K562 (cell line): Measurements from ENCODE around the gene TOMM6. TPM values are rescaled to one million over a fixed set of nuclear protein-coding genes. Genes with fewer than 3 reads are reported as not detected.
A peak's percentile ranks its signal among the peaks of the same experiment; 100 is the strongest.

Experiments
- ESRRA ChIP-seq: fragments of 450-650 bp; IDR thresholded peaks from 2 replicates; pipeline ENCODE4 v1.6.1; 2014; ENCODE audit warnings: low read depth, mild to moderate bottlenecking, moderate library complexity, borderline replicate concordance
- GTF2E2 ChIP-seq: fragments of 200-800 bp; sonication (Bioruptor generic); IDR thresholded peaks from 2 replicates; pipeline ENCODE4 v1.6.1; 2016; ENCODE audit warnings: missing genetic modification characterization, missing compliant biosample characterization
- MTF1 ChIP-seq: fragments of 250-450 bp; sonication (Bioruptor Pico); IDR thresholded peaks from 2 replicates; pipeline ENCODE4 v1.9.0; 2021; ENCODE audit warnings: moderate library complexity, mild to moderate bottlenecking, inconsistent platforms, borderline replicate concordance
- MYC ChIP-seq, 2 experiments: fragments of 250-450 bp in 1 of 2; sonication (Bioruptor Pico) in 1 of 2; IDR thresholded peaks; 2 replicates each; pipeline versions ENCODE4 v1.5.1 to v1.6.1; 2012 to 2021; ENCODE audit warnings: low read depth in 2 of 2, borderline replicate concordance in 1 of 2, improper control_type of control experiment in 1 of 2, low read length in 1 of 2, mild to moderate bottlenecking in 1 of 2, moderate library complexity in 1 of 2
- NRF1 ChIP-seq, 2 experiments: fragments of 450-650 bp; IDR thresholded peaks in 1 of 2; conservative IDR thresholded peaks in 1 of 2; 2 replicates each; pipeline ENCODE4 v1.6.1; 2014; ENCODE audit warnings: mild to moderate bottlenecking in 2 of 2
- RFX1 ChIP-seq: fragments of 450-650 bp; IDR thresholded peaks from 2 replicates; pipeline ENCODE4 v1.6.1; 2016; ENCODE audit warnings: mild to moderate bottlenecking, moderate library complexity
- SIRT6 ChIP-seq: IDR thresholded peaks from one replicate; pipeline ENCODE4 v1.6.1; 2012; ENCODE audit warnings: low read depth, mild to moderate bottlenecking, control low read depth, inconsistent platforms, low read length, moderate library complexity
- TAF7 ChIP-seq: fragments of 450-650 bp; IDR thresholded peaks from 2 replicates; pipeline ENCODE4 v1.6.1; 2016; ENCODE audit warnings: missing genetic modification characterization, missing compliant biosample characterization
- TEAD4 ChIP-seq, 2 experiments: sonication (generic) in 1 of 2; formaldehyde crosslinking in 1 of 2; IDR thresholded peaks; 2 replicates each; pipeline versions ENCODE4 v1.6.1 to v1.8.0; 2012 to 2022; ENCODE audit warnings: borderline replicate concordance in 1 of 2, inconsistent platforms in 1 of 2, low read length in 1 of 2, mild to moderate bottlenecking in 1 of 2, missing genetic modification reagents in 1 of 2
- ZNF778 ChIP-seq: fragments of 450-650 bp; formaldehyde crosslinking; IDR thresholded peaks from 2 replicates; pipeline ENCODE4 v1.4.0; 2020; ENCODE audit warnings: mild to moderate bottlenecking, moderate library complexity
- polyA plus RNA-seq, 8 experiments: library from polyadenylated mRNA; depleted of rRNA in 4 of 8; stranded (reverse) in 5 of 8; unstranded in 3 of 8; fragments of >200 nt; fragmentation: Nextera tagmentation in 2 of 8; fragmentation: Illumina TruSeq in 1 of 8; extraction: Ambion mirVana in 2 of 8; extraction: Trizol in 1 of 8; gene quantifications; 2 replicates each; pipeline versions ENCODE4 v1.2.1 to v1.2.3, GENCODE V29; 2011 to 2014; ENCODE audit warnings: inconsistent platforms in 1 of 8, missing spikeins in 1 of 8
- total RNA-seq, 7 experiments: library from RNA; depleted of rRNA in 6 of 7; stranded (reverse); fragments of >200 nt in 6 of 7; fragmentation: Illumina TruSeq in 2 of 7; extraction: Trizol in 2 of 7; gene quantifications; 2 replicates each; pipeline versions ENCODE4 v1.2.1 to v1.2.3, GENCODE V29; 2011 to 2021; ENCODE audit warnings: low replicate concordance in 1 of 7
- TF ChIP-seq, protein P1 (sequence below), 3 experiments: fragments of 200-800 bp in 1 of 3; fragments of 250-450 bp in 1 of 3; fragments of 450-650 bp in 1 of 3; sonication (Bioruptor Pico) in 1 of 3; sonication (Bioruptor generic) in 1 of 3; formaldehyde crosslinking in 1 of 3; IDR thresholded peaks; 2 replicates each; pipeline versions ENCODE4 v1.6.1 to v1.8.0; 2016 to 2022; ENCODE audit warnings: mild to moderate bottlenecking in 2 of 3, missing genetic modification characterization in 2 of 3, missing compliant biosample characterization in 1 of 3, moderate library complexity in 1 of 3
- TF ChIP-seq, protein P2 (sequence below): sonication (generic); formaldehyde crosslinking; IDR thresholded peaks from 2 replicates; pipeline ENCODE4 v1.8.1; 2023; ENCODE audit warnings: mild to moderate bottlenecking, missing genetic modification reagents
- TF ChIP-seq, protein P3 (sequence below): fragments of 250-450 bp; sonication (Bioruptor Pico); IDR thresholded peaks from 2 replicates; pipeline ENCODE4 v1.9.0; 2021; ENCODE audit warnings: mild to moderate bottlenecking, inconsistent platforms
- TF ChIP-seq, protein P4 (sequence below): sonication (generic); formaldehyde crosslinking; IDR thresholded peaks from 2 replicates; pipeline ENCODE4 v1.8.0; 2022; ENCODE audit warnings: mild to moderate bottlenecking, missing genetic modification reagents

TOMM6 gene
- total and polyA plus RNA-seq, 9 of the 15 experiments (the other 6 are each of a cell fraction or from before 2014, with no cell fraction given) = 380 to 2,097 (median 1,065) TPM

DNA sequence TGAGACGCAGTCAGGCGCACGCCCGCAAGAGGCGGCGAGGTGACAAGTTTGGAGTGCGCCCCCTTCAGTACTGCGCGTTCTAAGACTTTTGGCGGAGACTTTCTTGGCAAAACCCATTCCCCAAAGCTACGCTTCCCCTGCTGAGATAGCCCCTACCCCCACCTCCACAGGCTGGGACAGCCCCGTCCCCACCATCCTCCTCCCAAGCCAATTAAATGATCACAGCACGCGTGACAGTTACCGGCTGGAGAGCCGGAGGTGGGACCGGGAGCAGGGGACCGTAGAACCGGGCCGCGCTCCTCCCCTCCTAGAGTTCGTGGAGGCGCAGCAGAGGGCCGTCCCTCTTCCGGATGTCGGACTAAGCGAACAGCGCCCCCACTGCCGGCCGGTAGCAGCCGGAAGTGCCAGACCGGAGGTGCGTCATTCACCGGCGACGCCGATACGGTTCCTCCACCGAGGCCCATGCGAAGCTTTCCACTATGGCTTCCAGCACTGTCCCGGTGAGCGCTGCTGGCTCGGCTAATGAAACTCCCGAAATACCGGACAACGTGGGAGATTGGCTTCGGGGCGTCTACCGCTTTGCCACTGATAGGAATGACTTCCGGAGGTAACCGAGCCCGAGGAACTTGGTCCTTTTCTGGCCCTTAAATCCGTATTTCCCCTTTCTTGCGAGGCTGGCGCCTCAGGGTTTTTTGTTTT lies at the start of gene TOMM6 (continued):
- TF ChIP-seq, protein P1, sequence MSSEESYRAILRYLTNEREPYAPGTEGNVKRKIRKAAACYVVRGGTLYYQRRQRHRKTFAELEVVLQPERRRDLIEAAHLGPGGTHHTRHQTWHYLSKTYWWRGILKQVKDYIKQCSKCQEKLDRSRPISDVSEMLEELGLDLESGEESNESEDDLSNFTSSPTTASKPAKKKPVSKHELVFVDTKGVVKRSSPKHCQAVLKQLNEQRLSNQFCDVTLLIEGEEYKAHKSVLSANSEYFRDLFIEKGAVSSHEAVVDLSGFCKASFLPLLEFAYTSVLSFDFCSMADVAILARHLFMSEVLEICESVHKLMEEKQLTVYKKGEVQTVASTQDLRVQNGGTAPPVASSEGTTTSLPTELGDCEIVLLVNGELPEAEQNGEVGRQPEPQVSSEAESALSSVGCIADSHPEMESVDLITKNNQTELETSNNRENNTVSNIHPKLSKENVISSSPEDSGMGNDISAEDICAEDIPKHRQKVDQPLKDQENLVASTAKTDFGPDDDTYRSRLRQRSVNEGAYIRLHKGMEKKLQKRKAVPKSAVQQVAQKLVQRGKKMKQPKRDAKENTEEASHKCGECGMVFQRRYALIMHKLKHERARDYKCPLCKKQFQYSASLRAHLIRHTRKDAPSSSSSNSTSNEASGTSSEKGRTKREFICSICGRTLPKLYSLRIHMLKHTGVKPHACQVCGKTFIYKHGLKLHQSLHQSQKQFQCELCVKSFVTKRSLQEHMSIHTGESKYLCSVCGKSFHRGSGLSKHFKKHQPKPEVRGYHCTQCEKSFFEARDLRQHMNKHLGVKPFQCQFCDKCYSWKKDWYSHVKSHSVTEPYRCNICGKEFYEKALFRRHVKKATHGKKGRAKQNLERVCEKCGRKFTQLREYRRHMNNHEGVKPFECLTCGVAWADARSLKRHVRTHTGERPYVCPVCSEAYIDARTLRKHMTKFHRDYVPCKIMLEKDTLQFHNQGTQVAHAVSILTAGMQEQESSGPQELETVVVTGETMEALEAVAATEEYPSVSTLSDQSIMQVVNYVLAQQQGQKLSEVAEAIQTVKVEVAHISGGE (CRISPR knock-in tag; IDR thresholded peaks at IDR 0.05) = peak in 2 of 3 experiments; percentile 69 to 92; a peak in 4 of 6 replicates
- TF ChIP-seq TEAD4 (IDR thresholded peaks at IDR 0.05; ENCODE audit: low read length) = peak; percentile 37
- TF ChIP-seq TEAD4 (CRISPR knock-in tag; IDR thresholded peaks at IDR 0.05; ENCODE audit: borderline replicate concordance) = no peak
- TF ChIP-seq, protein P2, sequence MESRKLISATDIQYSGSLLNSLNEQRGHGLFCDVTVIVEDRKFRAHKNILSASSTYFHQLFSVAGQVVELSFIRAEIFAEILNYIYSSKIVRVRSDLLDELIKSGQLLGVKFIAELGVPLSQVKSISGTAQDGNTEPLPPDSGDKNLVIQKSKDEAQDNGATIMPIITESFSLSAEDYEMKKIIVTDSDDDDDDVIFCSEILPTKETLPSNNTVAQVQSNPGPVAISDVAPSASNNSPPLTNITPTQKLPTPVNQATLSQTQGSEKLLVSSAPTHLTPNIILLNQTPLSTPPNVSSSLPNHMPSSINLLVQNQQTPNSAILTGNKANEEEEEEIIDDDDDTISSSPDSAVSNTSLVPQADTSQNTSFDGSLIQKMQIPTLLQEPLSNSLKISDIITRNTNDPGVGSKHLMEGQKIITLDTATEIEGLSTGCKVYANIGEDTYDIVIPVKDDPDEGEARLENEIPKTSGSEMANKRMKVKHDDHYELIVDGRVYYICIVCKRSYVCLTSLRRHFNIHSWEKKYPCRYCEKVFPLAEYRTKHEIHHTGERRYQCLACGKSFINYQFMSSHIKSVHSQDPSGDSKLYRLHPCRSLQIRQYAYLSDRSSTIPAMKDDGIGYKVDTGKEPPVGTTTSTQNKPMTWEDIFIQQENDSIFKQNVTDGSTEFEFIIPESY (CRISPR knock-in tag) = peak; percentile 84
- TF ChIP-seq, protein P3, sequence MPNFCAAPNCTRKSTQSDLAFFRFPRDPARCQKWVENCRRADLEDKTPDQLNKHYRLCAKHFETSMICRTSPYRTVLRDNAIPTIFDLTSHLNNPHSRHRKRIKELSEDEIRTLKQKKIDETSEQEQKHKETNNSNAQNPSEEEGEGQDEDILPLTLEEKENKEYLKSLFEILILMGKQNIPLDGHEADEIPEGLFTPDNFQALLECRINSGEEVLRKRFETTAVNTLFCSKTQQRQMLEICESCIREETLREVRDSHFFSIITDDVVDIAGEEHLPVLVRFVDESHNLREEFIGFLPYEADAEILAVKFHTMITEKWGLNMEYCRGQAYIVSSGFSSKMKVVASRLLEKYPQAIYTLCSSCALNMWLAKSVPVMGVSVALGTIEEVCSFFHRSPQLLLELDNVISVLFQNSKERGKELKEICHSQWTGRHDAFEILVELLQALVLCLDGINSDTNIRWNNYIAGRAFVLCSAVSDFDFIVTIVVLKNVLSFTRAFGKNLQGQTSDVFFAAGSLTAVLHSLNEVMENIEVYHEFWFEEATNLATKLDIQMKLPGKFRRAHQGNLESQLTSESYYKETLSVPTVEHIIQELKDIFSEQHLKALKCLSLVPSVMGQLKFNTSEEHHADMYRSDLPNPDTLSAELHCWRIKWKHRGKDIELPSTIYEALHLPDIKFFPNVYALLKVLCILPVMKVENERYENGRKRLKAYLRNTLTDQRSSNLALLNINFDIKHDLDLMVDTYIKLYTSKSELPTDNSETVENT = peak; percentile 89
- TF ChIP-seq MYC (IDR thresholded peaks at IDR 0.05; ENCODE audit: low read depth, low read length) = peak; percentile 91
- TF ChIP-seq MYC (CRISPR knock-in tag; IDR thresholded peaks at IDR 0.05; ENCODE audit: borderline replicate concordance, low read depth) = 0 out of 2 replicates have a peak, but pooled peaks have one; percentile 28
- TF ChIP-seq ESRRA = peak; percentile 50; the same call in 1 of the 2 replicates
- no peak for TF ChIP-seq MTF1 (CRISPR knock-in tag)
- TF ChIP-seq RFX1 = no peak
- no peak for TF ChIP-seq ZNF778 (CRISPR knock-in tag)
- TF ChIP-seq NRF1 (conservative IDR thresholded peaks at IDR 0.05 in 1 of 2, IDR thresholded peaks at IDR 0.05 in 1 of 2) = peak; percentile 64 to 74
- no peak for TF ChIP-seq SIRT6
- TF ChIP-seq, protein P4, sequence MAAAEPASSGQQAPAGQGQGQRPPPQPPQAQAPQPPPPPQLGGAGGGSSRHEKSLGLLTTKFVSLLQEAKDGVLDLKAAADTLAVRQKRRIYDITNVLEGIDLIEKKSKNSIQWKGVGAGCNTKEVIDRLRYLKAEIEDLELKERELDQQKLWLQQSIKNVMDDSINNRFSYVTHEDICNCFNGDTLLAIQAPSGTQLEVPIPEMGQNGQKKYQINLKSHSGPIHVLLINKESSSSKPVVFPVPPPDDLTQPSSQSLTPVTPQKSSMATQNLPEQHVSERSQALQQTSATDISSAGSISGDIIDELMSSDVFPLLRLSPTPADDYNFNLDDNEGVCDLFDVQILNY (CRISPR knock-in tag) = peak; percentile 80; the same call in 1 of the 2 replicates
- peak; percentile 93 for TF ChIP-seq TAF7 (tag)
- TF ChIP-seq GTF2E2 (tag) = peak; percentile 90
